ENCODE results near the gene IFI27. TPM values are rescaled to one million over a fixed set of nuclear protein-coding genes. Genes with fewer than 3 reads are reported as not detected.

IFI27 gene
- total and polyA plus RNA-seq, 2 of the 4 experiments (the other 2 are of a cell fraction): under 0.01 to 0.60 TPM

DNA sequence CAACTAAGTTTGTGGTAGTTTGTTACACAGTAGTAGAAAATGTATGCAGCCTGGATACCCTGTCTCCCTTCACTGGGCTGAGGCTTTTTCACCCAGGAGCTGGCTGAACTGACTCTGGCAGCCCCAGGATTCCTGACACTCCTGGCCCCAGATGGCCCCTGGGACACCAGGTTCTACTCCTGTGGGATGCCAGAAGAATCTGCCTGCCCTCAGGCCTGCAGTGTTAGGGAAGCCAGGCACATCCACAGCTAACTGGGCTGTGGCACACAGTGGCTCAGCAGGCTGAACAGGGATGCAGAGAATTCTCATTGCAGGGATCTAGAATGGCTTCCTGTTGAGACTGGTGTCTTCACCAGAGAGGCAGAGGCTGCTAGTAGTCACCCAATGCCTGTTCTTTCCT lies 8.5 kb downstream of the IFI27 start:
- Histone ChIP-seq H3K27ac (ENCODE audit: insufficient read depth, low read length) (no peak overlapping the region), H3K36me3 (ENCODE audit: control insufficient read depth, insufficient read depth, low read length) (no peaks in the 10 kb centered on the region), H2BK15ac (ENCODE audit: low read depth, low read length) (no peak overlapping the region; the same call in 2 of the 3 replicates), H3K9ac (ENCODE audit: low read depth, low read length) (no peak overlapping the region), H2BK20ac (ENCODE audit: low read depth, low read length) (no peak overlapping the region), H3K27me3 (ENCODE audit: control insufficient read depth, insufficient read depth, low read length) (peaks cover 13% of the 10 kb centered on the region; the same call in 1 of the 2 replicates), H3K4me3 (ENCODE audit: insufficient read depth, low read depth, low read length) (no peak overlapping the region), H2BK5ac (ENCODE audit: low read depth, low read length, poor library complexity, severe bottlenecking) (no peak overlapping the region), H4K5ac (ENCODE audit: low read depth, low read length) (no peak overlapping the region), H4K8ac (ENCODE audit: low read depth in 2 of 2, low read length in 2 of 2) (no peak overlapping the region), H2AFZ (replicated peaks; ENCODE audit: low read length, poor library complexity) (no peak overlapping the region), H3K4ac (ENCODE audit: low read depth, low read length) (no peak overlapping the region), H3K23ac (ENCODE audit: low read depth, low read length) (no peak overlapping the region), H2AK5ac (ENCODE audit: low read depth, low read length) (no peak overlapping the region), H3K9me1 (ENCODE audit: insufficient read depth, low read length) (peaks cover 7% of the 10 kb centered on the region; the same call in 1 of the 2 replicates), H3K9me3 (ENCODE audit: control insufficient read depth, insufficient read depth, low read length) (peaks cover 3% of the 10 kb centered on the region), H3K4me2 (ENCODE audit: low read depth, low read length) (no peak overlapping the region), H3K4me1 (ENCODE audit: control insufficient read depth, insufficient read depth, low read length) (peaks cover 13% of the 10 kb centered on the region), H3K79me1 (ENCODE audit: low read depth in 1 of 2, low read length in 2 of 2) (no peaks in the 10 kb centered on the region), H3K14ac (replicated peaks; ENCODE audit: low read depth, low read length) (no peak overlapping the region), H4K20me1 (ENCODE audit: insufficient read depth, low read length) (0 out of 2 replicates have a peak, but pooled peaks cover 2% of the 10 kb centered on the region), H3K18ac (ENCODE audit: low read depth, low read length) (no peak overlapping the region), H3K56ac (ENCODE audit: extremely low read depth, insufficient read depth, low read length) (no peak overlapping the region), H2BK120ac (ENCODE audit: low read depth, low read length) (no peak overlapping the region), H2AK9ac (replicated peaks; ENCODE audit: low read depth, low read length, poor library complexity) (no peak overlapping the region), H4K91ac (ENCODE audit: insufficient read depth, low read depth, low read length) (no peak overlapping the region)
- ChIA-PET POLR2A (ENCODE audit: unreplicated experiment) (no interaction called here), CTCF (interaction anchor here (1.0 kb wide), 1 partner anchor 18 kb away, joined by 3 read pairs; no protein-coding TSS in a partner anchor)
- TF ChIP-seq, protein P1, sequence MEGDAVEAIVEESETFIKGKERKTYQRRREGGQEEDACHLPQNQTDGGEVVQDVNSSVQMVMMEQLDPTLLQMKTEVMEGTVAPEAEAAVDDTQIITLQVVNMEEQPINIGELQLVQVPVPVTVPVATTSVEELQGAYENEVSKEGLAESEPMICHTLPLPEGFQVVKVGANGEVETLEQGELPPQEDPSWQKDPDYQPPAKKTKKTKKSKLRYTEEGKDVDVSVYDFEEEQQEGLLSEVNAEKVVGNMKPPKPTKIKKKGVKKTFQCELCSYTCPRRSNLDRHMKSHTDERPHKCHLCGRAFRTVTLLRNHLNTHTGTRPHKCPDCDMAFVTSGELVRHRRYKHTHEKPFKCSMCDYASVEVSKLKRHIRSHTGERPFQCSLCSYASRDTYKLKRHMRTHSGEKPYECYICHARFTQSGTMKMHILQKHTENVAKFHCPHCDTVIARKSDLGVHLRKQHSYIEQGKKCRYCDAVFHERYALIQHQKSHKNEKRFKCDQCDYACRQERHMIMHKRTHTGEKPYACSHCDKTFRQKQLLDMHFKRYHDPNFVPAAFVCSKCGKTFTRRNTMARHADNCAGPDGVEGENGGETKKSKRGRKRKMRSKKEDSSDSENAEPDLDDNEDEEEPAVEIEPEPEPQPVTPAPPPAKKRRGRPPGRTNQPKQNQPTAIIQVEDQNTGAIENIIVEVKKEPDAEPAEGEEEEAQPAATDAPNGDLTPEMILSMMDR (conservative IDR thresholded peaks at IDR 0.05; ENCODE audit: low read depth, low read length): no peak
- TF ChIP-seq RAD21 (IDR thresholded peaks at IDR 0.05; ENCODE audit: low read length): no peak
- dilution Hi-C loops (cut with HindIII; ENCODE audit: low sequenced_read_pairs, unreplicated experiment) (no loop called here), intact Hi-C loops (cut with micrococcal nuclease) (no loop called here), in situ Hi-C loops (cut with MboI; ENCODE audit: low sequenced_read_pairs) (no loop called here)
- DNase-seq (no peak), ATAC-seq (ENCODE audit: low read depth) (no peak)
- no TSS peak for BruUV-seq (replicated peaks)

All from IMR-90 (cell line).